Astrocyte (in vitro differentiated cells and primary cell): Measurements from ENCODE around the gene TMED6.

ENCODE experiments used
- CTCF ChIP-seq: IDR thresholded peaks from 2 replicates; pipeline ENCODE4 v1.5.1; 2011; ENCODE audit warnings: low read depth, mild to moderate bottlenecking, inconsistent platforms, low read length, moderate library complexity; ENCODE audit not compliant: insufficient read depth
- EZH2 ChIP-seq: IDR thresholded peaks from 2 replicates; pipeline ENCODE4 v1.6.1; 2012; ENCODE audit warnings: mild to moderate bottlenecking, low read length, inconsistent platforms; ENCODE audit not compliant: insufficient read depth

DNA sequence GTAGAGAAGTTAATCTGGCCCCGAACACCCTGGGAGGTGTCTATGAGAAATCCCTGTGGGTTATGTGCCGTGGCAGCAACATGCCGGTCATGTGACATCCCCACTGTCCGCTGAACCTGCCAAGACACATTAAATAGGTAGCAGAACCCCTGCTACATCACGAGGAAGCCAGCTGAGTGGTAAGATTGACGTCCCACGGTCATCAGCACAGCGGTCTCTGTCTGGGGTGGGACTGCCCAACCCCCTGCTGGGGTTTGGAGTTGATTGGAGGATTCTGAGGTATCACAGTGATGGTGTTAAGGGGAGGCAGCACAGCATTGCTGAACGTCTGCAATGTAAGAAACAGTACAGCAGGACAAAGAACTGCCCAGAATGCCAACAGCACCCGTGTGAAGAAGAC is 2.0 kb downstream of the TMED6 start:
- TF ChIP-seq CTCF (no peak), EZH2 (no peak)
